ENCODE results near the gene C1orf232. TPM values are rescaled to one million over a fixed set of nuclear protein-coding genes. Genes with fewer than 3 reads are reported as not detected.
A peak's percentile ranks its signal among the peaks of the same experiment; 100 is the strongest.

C1orf232 gene
- total RNA-seq, 1 donor from 2014 or later = not detected

GRCh38 chr1:26148887-26149286 lies 19.9 kb downstream of the C1orf232 start:
- Mint-ChIP-seq H3K27me3 (peaks cover 15% of the 10 kb centered on the region), H3K9me3 (no peaks in the 10 kb centered on the region), H3K4me1 (peaks cover 3% of the 10 kb centered on the region), H3K27ac (no peak overlapping the region), H3K36me3 (ENCODE audit: low read depth) (no peaks in the 10 kb centered on the region), H3K4me3 (no peak overlapping the region)
- DNase-seq (no peak), ATAC-seq (ENCODE audit: low read depth) (no peak)
- ChIA-PET CTCF (interaction anchor here (1.2 kb wide), 1 partner anchor 10 kb away, joined by 3 read pairs; no protein-coding TSS in a partner anchor), POLR2A (interaction anchor here (0.7 kb wide), 1 partner anchor 233 kb away, joined by 3 read pairs; no protein-coding TSS in a partner anchor)
- TF ChIP-seq, protein P1, sequence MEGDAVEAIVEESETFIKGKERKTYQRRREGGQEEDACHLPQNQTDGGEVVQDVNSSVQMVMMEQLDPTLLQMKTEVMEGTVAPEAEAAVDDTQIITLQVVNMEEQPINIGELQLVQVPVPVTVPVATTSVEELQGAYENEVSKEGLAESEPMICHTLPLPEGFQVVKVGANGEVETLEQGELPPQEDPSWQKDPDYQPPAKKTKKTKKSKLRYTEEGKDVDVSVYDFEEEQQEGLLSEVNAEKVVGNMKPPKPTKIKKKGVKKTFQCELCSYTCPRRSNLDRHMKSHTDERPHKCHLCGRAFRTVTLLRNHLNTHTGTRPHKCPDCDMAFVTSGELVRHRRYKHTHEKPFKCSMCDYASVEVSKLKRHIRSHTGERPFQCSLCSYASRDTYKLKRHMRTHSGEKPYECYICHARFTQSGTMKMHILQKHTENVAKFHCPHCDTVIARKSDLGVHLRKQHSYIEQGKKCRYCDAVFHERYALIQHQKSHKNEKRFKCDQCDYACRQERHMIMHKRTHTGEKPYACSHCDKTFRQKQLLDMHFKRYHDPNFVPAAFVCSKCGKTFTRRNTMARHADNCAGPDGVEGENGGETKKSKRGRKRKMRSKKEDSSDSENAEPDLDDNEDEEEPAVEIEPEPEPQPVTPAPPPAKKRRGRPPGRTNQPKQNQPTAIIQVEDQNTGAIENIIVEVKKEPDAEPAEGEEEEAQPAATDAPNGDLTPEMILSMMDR (IDR thresholded peaks at IDR 0.05) = no peak
- intact Hi-C loops (cut with micrococcal nuclease) = no loop called here

GRCh38 chr1:26145960-26146294 lies 22.8 kb downstream of the C1orf232 start:
- TF ChIP-seq, protein P1 (IDR thresholded peaks at IDR 0.05) = no peak
- Mint-ChIP-seq H3K4me3 (no peak overlapping the region), H3K4me1 (peaks cover 3% of the 10 kb centered on the region), H3K36me3 (ENCODE audit: low read depth) (no peaks in the 10 kb centered on the region), H3K9me3 (no peaks in the 10 kb centered on the region), H3K27ac (no peak overlapping the region), H3K27me3 (peaks cover 15% of the 10 kb centered on the region)
- ATAC-seq (ENCODE audit: low read depth) = no peak
- CTCF ChIA-PET = interaction anchor here (1.5 to 5.8 kb wide), 8 partner anchors 12 to 271 kb away, joined by 3 to 126 read pairs (median 11); partner anchors contain the start of genes PAFAH2 and PDIK1L
- intact Hi-C loops (cut with micrococcal nuclease) = loop anchor here (1.0 kb wide), 3 partner anchors 41 to 251 kb away; no protein-coding TSS in a partner anchor
- no peak for DNase-seq
- POLR2A ChIA-PET = interaction anchor here (0.6 kb wide), 1 partner anchor 20 kb away, joined by 3 read pairs; no protein-coding TSS in a partner anchor

GRCh38 chr1:26145041-26145959 lies 23.5 kb downstream of the C1orf232 start:
- ChIA-PET POLR2A (interaction anchor here (0.6 to 1.3 kb wide), 3 partner anchors 17 to 174 kb away, joined by 3 to 5 read pairs (median 4); no protein-coding TSS in a partner anchor), CTCF (interaction anchor here (0.5 to 5.8 kb wide), 32 partner anchors 8 to 276 kb away, joined by 3 to 126 read pairs (median 4); partner anchors contain the start of genes CEP85, PAFAH2, PDIK1L and ZNF593)
- H3K27ac Mint-ChIP-seq = no peak overlapping the region
- ATAC-seq (ENCODE audit: low read depth) (peak; percentile 69), DNase-seq (no peak)
- no peaks in the 10 kb centered on the region for H3K9me3 Mint-ChIP-seq
- H3K4me3 Mint-ChIP-seq = no peak overlapping the region
- TF ChIP-seq, protein P1 (IDR thresholded peaks at IDR 0.05) = peak; percentile 50
- H3K36me3 Mint-ChIP-seq (ENCODE audit: low read depth) = no peaks in the 10 kb centered on the region
- H3K4me1 Mint-ChIP-seq = peaks cover 3% of the 10 kb centered on the region
- peaks cover 15% of the 10 kb centered on the region for H3K27me3 Mint-ChIP-seq
- intact Hi-C loops (cut with micrococcal nuclease) = loop anchor here (1.0 kb wide), 3 partner anchors 40 to 250 kb away; no protein-coding TSS in a partner anchor

- Mint-ChIP-seq H3K4me3 (no peak overlapping the region), H3K36me3 (ENCODE audit: low read depth) (no peaks in the 10 kb centered on the region), H3K9me3 (no peaks in the 10 kb centered on the region), H3K27ac (no peak overlapping the region), H3K4me1 (peaks cover 3% of the 10 kb centered on the region), H3K27me3 (peaks cover 8% of the 10 kb centered on the region)
- DNase-seq = no peak
- CTCF ChIA-PET = interaction anchor here (1.3 to 5.8 kb wide), 3 partner anchors 35 to 179 kb away, joined by 3 to 126 read pairs (median 5); no protein-coding TSS in a partner anchor
- TF ChIP-seq, protein P1 (IDR thresholded peaks at IDR 0.05) = no peak
- intact Hi-C loops (cut with micrococcal nuclease) = no loop called here
- POLR2A ChIA-PET = no interaction called here
- no peak for ATAC-seq (ENCODE audit: low read depth)
Observed at GRCh38 chr1:26142159-26142558, 26.6 kb downstream of the C1orf232 start.
